ENCODE results near the gene MRPL45.
"Not testable (repeated sequence)": the region's sequence is repeated elsewhere in the genome, so short reads cannot be mapped to it uniquely, and the experiment has no call there.

DNA sequence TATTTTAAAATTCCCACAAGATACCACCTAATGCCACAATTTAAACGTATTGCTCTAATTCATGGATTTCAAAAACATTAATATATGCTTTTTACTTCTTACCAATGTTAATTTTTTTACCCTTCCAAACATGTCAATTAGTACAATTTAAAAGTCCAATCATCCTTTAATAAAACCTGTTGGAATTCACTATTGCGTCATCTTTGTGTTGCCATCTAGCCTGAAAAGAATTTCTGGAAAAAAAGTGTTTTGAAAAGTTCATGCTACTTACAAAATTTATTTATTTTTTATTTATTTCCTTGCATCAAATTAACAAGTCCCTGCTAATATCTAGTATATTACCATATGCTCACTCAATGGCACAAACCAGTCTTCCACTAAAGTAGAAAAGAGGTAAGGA lies 42.6 kb upstream of the MRPL45 start:
- TF ChIP-seq, protein P1, sequence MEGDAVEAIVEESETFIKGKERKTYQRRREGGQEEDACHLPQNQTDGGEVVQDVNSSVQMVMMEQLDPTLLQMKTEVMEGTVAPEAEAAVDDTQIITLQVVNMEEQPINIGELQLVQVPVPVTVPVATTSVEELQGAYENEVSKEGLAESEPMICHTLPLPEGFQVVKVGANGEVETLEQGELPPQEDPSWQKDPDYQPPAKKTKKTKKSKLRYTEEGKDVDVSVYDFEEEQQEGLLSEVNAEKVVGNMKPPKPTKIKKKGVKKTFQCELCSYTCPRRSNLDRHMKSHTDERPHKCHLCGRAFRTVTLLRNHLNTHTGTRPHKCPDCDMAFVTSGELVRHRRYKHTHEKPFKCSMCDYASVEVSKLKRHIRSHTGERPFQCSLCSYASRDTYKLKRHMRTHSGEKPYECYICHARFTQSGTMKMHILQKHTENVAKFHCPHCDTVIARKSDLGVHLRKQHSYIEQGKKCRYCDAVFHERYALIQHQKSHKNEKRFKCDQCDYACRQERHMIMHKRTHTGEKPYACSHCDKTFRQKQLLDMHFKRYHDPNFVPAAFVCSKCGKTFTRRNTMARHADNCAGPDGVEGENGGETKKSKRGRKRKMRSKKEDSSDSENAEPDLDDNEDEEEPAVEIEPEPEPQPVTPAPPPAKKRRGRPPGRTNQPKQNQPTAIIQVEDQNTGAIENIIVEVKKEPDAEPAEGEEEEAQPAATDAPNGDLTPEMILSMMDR (IDR thresholded peaks at IDR 0.05) = not testable (repeated sequence)
- TF ChIP-seq POLR2A, EP300 (IDR thresholded peaks at IDR 0.05): not testable (repeated sequence)
